Panc1 (cell line): ENCODE results near the gene COL16A1.

Experiments
- POLR2AphosphoS5 ChIP-seq: IDR thresholded peaks from 2 replicates; pipeline ENCODE4 v1.6.1; 2012; ENCODE audit warnings: mild to moderate bottlenecking, low read depth, low read length, moderate library complexity
- TF ChIP-seq, protein P1 (sequence below): fragments of 450-650 bp; IDR thresholded peaks from 2 replicates; pipeline ENCODE4 v1.5.1; 2017; ENCODE audit warnings: mild to moderate bottlenecking

DNA sequence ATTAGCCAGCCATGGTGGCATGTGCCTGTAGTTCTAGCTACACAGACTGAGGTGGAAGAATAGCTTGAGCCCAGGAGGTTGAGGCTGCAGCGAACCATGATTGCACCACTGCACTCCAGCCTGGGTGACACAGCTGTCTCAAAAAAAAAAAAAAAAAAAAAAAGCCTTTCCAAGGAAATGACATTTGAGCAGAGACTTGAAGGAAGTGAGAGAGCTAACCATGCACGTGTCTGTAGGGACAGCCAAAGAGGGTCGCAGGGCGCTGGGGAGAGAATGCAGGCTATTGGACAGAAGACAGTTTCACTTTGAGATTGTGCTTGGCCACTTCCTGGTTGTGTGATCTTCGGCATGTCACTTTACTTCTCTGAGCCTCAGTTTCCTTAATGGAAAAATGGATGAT is 79.5 kb downstream of the COL16A1 start:
- TF ChIP-seq, protein P1, sequence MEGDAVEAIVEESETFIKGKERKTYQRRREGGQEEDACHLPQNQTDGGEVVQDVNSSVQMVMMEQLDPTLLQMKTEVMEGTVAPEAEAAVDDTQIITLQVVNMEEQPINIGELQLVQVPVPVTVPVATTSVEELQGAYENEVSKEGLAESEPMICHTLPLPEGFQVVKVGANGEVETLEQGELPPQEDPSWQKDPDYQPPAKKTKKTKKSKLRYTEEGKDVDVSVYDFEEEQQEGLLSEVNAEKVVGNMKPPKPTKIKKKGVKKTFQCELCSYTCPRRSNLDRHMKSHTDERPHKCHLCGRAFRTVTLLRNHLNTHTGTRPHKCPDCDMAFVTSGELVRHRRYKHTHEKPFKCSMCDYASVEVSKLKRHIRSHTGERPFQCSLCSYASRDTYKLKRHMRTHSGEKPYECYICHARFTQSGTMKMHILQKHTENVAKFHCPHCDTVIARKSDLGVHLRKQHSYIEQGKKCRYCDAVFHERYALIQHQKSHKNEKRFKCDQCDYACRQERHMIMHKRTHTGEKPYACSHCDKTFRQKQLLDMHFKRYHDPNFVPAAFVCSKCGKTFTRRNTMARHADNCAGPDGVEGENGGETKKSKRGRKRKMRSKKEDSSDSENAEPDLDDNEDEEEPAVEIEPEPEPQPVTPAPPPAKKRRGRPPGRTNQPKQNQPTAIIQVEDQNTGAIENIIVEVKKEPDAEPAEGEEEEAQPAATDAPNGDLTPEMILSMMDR: no peak
- no peak for TF ChIP-seq POLR2AphosphoS5
